Measurements from ENCODE around the gene SNAPC2.

Gene SNAPC2

GRCh38 chr19:7921302-7921966 is 1.3 kb downstream of the SNAPC2 start:
- DNase-seq (ENCODE audit: extremely low read depth, low read depth): no peak
- TF ChIP-seq CTCF (IDR thresholded peaks at IDR 0.05; ENCODE audit: low read depth, low read length): no peak

GRCh38 chr19:7921967-7922835 is 2.1 kb downstream of the SNAPC2 start:
- no peak for DNase-seq (ENCODE audit: extremely low read depth, low read depth)
- no peak for TF ChIP-seq CTCF (IDR thresholded peaks at IDR 0.05; ENCODE audit: low read depth, low read length)

GRCh38 chr19:7922836-7923195 is 2.7 kb downstream of the SNAPC2 start:
- no peak for TF ChIP-seq CTCF (IDR thresholded peaks at IDR 0.05; ENCODE audit: low read depth, low read length)
- DNase-seq (ENCODE audit: extremely low read depth, low read depth): no peak

- TF ChIP-seq CTCF (IDR thresholded peaks at IDR 0.05; ENCODE audit: low read depth, low read length): no peak
- no peak for DNase-seq (ENCODE audit: extremely low read depth, low read depth)
Observed at GRCh38 chr19:7923295-7924191, 3.4 kb downstream of the SNAPC2 start.

GRCh38 chr19:7924241-7924640 is 4.1 kb downstream of the SNAPC2 start:
- no peak for DNase-seq (ENCODE audit: extremely low read depth, low read depth)
- no peak for TF ChIP-seq CTCF (IDR thresholded peaks at IDR 0.05; ENCODE audit: low read depth, low read length)

- no peak for DNase-seq (ENCODE audit: extremely low read depth, low read depth)
- no peak for TF ChIP-seq CTCF (IDR thresholded peaks at IDR 0.05; ENCODE audit: low read depth, low read length)
Observed at GRCh38 chr19:7924651-7925170, 4.6 kb downstream of the SNAPC2 start.

Data from AG09319 (cell line).